GM13977 (cell line): ENCODE data around the gene PCBP4.
"Not testable (repeated sequence)": the region's sequence is repeated elsewhere in the genome, so short reads cannot be mapped to it uniquely, and the experiment has no call there.

Experiments used
- DNase-seq: peaks from one replicate; pipeline ENCODE4 v3.0.0; 2012; ENCODE audit warnings: low spot score
- CTCF ChIP-seq: IDR thresholded peaks from 2 replicates; pipeline ENCODE4 v1.5.1; 2012; ENCODE audit warnings: mild to moderate bottlenecking, control low read depth; ENCODE audit not compliant: insufficient read depth; ENCODE audit errors: extremely low read depth, missing control alignments
- in situ Hi-C: fragments of 300-500 bp; cut with MboI; formaldehyde crosslinking; loops from one replicate; pipeline ENCODE4 v1.12.0; 2022; ENCODE audit warnings: low sequenced_read_pairs, low pct_unique_long_range_greater_than_20kb, mixed read lengths, inconsistent platforms; ENCODE audit not compliant: unreplicated experiment

The PCBP4 gene

GRCh38 chr3:51995346-51996163, 28.3 kb upstream of the PCBP4 start, which contains the start of gene RPL29:
Gene RPL29, minus strand, starts transcription at chr3:51995895. Its CDS starts 434 bp downstream, at chr3:51995461.
- no peak for TF ChIP-seq CTCF
- in situ Hi-C loops: no loop called here
- peak; percentile 94 for DNase-seq

GRCh38 chr3:51994530-51994929, 27.3 kb upstream of the PCBP4 start:
- DNase-seq: no peak
- in situ Hi-C loops: no loop called here
- no peak for TF ChIP-seq CTCF

- in situ Hi-C loops, DNase-seq: not testable (repeated sequence)
Observed at GRCh38 chr3:51993657-51994056, 26.4 kb upstream of the PCBP4 start.

GRCh38 chr3:51992017-51992682, 24.9 kb upstream of the PCBP4 start:
- DNase-seq: no peak
- no peak for TF ChIP-seq CTCF
- in situ Hi-C loops: no loop called here

- DNase-seq, in situ Hi-C loops: not testable (repeated sequence)
Observed at GRCh38 chr3:51990501-51990971, 23.3 kb upstream of the PCBP4 start.

- no peak for DNase-seq
- TF ChIP-seq CTCF: no peak
- in situ Hi-C loops: no loop called here
Observed at GRCh38 chr3:51988286-51989146, 21.3 kb upstream of the PCBP4 start.

GRCh38 chr3:51987568-51987967, 20.3 kb upstream of the PCBP4 start:
- TF ChIP-seq CTCF: no peak
- in situ Hi-C loops: no loop called here
- no peak for DNase-seq
